Suppressor macrophage (primary cell): ENCODE data around the gene C1orf35.

Experiments
- DNase-seq, 4 experiments: peaks; one replicate each; pipeline ENCODE4 v3.0.0-alpha.2; 2020 to 2022
- total RNA-seq, 17 experiments: gene quantifications; one replicate each; lab custom pipeline; 2026; ENCODE audit warnings: mixed read lengths in 6 of 17, inconsistent platforms in 3 of 17; lab: John Stamatoyannopoulos, UW

C1orf35 gene
- total RNA-seq: 1.3 to 16.4 (median 6.4) reads per million in 17 experiments

DNA sequence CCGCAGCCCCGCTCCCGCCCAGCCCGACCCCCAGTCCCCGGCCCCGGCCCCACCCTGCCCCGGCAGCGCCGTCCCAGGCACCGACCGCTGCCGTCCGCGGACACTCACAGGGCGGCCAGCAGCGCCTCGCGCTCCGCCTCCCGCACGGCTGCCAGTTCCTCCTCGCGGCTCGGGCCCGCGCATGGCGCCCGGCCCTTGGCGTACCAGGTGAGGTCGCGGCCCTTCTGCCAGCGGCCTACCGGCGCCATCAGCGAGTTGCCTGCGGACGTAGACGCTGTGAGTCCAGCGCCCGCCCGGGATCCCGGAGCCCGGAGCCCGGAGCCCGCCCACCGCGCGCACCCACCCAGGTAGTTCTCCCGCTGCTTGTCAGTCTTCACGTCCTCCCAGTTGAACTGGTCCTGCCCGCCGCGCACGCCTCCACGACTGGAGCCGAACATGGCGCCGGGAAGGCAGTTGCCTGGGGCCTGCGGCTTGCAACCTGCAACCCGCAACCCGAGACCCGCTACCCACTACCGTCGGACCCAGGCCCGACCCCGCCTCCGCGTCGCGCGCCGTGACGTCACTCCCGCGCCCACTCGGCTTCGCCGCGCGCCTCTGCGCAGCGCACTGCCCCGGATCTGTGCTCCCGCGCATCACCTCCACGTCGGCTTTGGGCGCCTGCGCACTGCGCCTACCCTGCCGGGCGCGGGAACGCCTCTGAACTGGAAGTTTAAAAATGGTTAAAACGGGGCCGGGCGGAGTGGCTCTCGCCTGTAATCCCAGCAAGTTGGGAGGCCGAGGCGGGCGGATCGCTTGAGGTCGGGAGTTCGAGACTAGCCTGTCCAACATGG is at the start of gene C1orf35:
C1orf35 (minus strand) TSS at position 535 of the 830 bp plus-strand sequence; CDS start at position 437, 98 bp downstream.
- DNase-seq: peak; percentile 96 to 99 (median 98)

DNA sequence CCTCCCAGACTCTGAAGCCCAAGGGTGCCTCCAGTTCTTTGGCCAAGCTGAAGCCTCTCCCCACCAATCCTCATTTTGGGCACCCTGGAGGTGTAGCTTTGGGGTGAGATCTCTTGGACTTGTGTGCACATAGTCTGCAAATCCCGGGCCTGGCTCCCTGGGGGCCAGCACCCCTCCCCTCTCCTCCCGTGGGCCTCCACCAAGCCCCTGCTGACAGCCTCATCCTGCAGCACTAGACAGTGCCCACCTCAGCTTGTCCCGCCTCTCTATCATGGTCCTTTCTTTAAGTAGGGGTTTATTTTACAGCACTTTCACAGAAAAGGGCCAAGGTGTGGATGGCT is 49.8 kb upstream of the C1orf35 start:
- DNase-seq: no peak

- DNase-seq: no peak
Measured at GRCh38 chr1:228152097-228152917, 49.2 kb upstream of the C1orf35 start.

DNA sequence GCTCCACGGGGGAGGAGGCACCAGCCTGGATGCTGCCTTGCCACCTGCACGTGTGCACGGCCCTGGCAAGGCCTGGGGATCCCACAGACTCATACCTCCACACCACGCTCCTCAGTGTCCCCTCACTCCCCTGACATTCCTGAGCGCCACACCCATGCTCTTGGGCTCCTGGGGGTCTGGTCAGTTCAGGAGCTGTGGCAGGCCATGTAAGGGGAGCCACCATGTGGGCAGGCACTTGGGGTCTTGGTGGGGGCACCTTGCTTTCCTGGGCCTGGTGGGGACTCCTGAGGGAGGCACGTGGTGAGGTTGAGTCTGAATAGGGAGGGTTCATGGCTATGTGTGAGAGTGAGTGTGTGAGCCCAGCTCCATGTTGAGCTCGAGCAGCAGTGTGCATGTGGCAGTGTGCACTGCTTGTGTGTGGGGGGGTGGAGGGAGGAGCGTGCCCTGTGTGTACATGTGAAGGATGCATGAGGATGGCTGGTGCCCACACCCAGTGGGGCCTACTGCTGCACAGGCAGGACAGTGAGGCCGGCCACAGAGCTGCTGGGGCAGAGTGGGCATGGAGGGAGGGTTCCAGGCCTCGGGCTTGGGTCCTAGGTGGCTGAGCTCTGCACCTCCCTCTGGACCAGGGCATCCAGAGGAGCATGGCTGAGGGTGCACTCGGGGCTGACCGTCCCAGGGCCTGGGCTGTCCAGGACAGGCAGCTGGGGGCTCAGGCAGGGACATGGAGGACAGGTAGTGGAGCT is 48.2 kb upstream of the C1orf35 start:
- DNase-seq: no peak

GRCh38 chr1:228150461-228151179 is 47.5 kb upstream of the C1orf35 start:
- DNase-seq: no peak

DNA sequence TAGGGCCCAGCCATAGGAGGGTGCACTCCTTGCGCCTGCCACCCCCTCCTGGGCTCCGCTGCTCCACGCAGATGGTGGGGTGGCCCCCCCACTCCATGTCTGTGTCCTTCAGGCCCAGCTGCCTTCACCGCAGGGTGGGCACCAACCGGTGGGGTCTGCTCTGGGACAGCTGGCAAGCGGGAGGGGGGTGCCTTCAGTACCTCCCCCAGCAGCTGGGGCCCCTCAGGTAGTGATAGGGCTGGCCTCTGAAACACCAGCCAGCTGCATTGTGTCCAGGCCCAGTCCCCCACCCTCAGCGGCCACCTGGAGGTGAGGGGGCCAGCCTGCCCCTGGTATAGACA is 47.0 kb upstream of the C1orf35 start:
- DNase-seq: no peak

- no peak for DNase-seq
Measured at GRCh38 chr1:228149406-228150119, 46.4 kb upstream of the C1orf35 start, which contains the start of gene GJC2. GJC2 (plus strand) TSS chr1:228149930; CDS start chr1:228157759, 7,829 bp downstream.

- DNase-seq: no peak
Measured at GRCh38 chr1:228148935-228149405, 45.8 kb upstream of the C1orf35 start.

DNA sequence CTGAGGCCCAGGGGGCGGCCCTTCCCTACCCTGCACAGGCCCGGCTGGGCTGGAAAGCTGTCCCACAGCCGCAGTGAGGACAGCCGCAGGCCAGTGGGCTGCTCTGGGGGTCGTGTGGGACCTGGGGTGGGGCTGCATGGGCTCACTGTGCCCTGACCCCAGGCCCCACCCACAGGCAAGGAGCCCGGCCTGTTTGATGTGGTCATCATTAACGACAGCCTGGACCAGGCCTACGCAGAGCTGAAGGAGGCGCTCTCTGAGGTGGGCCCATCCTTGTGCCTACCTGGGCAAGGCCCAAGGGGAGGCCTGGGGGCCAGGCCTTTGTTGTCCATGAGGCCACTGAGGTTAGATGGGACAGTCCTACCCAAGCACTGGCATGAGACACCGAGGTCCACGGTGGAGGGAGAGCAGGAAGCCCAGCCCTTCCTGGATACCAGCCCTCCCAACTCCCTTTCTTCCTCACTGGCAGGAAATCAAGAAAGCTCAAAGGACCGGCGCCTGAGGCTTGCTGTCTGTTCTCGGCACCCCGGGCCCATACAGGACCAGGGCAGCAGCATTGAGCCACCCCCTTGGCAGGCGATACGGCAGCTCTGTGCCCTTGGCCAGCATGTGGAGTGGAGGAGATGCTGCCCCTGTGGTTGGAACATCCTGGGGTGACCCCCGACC is 45.2 kb upstream of the C1orf35 start:
- DNase-seq: no peak

GRCh38 chr1:228147768-228148167 is 44.6 kb upstream of the C1orf35 start:
- DNase-seq: no peak

DNA sequence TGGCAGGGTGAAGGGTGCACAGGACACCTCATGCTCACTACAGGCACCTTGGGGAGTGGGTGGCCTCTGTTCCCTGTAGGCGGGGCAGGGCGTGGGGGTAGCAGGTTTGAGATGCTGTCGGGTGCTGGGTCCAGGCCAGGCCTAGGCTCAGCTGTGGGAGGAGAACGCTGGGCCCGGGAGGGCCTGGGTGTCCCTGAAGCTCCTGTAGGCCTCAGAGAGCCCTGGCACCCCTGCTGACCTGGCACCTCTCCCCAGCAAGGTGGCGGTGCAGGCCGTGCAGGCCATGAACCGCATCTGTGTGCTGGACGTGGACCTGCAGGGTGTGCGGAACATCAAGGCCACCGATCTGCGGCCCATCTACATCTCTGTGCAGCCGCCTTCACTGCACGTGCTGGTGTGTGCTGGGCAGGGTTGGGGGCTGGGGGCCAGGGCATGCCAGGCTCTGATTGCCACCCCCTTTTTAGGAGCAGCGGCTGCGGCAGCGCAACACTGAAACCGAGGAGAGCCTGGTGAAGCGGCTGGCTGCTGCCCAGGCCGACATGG is 44.1 kb upstream of the C1orf35 start:
- no peak for DNase-seq

GRCh38 chr1:228146417-228147150 is 43.5 kb upstream of the C1orf35 start:
- no peak for DNase-seq

DNA sequence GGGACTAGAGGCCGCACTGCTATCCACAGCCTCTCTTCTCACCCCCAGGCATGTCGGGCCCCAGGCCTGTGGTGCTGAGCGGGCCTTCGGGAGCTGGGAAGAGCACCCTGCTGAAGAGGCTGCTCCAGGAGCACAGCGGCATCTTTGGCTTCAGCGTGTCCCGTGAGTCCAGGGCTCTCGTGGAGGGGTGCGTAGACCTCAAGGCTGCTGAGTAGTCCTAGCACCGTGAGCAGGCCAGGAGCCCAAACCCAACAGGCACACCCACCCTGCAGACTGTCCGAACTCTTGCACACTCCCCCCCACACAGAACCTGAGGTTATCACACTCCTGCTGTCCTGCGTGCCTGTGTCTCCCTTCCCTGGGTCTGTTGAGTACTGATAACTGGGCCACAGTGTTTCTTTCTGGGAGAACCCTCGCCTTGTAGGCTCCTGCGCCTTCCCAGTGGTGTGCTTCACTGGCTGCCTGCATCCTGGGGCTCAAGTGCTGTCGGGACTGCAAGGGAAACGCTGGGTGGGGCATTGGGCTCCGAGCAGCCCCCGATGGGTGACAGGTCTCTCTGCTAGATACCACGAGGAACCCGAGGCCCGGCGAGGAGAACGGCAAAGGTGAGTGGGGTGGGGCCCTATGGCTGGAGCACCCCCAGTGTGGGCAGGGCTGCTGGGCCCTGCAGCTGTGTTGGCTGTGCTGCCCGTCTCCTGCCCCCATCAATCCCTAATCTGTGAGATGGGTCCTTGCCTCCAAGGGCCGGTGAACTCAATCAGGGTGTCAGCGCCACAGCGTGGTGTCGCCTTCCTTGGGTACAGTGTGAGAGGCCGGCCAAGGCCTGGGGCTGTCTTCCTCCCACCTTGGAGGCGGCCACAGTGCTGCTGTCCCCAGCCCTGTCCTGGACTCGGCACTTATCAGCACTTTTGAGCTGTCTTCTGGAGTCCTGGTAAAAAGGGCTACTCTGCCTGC is 42.6 kb upstream of the C1orf35 start:
- no peak for DNase-seq

- DNase-seq: no peak
Measured at GRCh38 chr1:228144993-228145343, 41.8 kb upstream of the C1orf35 start.

DNA sequence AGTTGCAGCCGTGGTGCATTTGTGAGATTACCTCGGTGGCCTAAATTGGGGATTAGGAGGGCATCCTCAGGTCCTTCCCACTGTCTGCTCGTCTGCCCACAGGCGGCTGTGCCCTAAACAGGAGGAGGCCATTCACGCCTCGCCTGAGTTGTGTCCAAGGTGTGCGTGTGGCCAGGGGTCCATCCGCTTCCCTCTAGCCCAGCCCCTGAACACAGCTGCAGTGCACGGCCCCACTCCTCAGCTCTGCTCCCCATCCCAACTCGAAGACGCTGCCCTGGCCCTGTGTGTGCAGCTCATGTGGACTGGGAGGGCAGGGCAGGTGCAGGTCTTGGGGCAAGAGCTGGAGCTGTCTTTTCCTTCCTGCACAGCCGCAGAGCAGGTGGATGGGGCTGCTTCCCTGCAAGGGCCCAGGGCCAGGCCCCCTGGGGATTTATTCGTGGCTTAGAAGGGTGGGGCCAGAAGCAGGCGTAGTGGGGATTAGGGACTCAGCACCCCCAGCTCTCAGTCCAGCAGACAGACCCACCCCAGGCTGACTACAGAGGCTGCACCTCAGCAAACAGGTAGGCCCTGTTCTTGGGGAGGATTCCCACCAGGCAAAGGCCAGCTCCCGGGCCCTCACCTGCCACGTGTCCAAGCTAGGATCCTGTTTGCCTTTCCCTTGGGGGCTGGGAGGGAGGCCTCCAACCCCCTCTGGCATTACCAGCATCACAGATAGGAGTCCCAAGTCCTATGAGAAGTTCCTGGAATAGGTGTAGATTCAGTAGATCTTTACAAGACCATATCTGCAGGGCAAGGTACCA is 41.3 kb upstream of the C1orf35 start:
- DNase-seq: no peak

- DNase-seq: no peak
Measured at GRCh38 chr1:228143480-228144192, 40.5 kb upstream of the C1orf35 start.

DNA sequence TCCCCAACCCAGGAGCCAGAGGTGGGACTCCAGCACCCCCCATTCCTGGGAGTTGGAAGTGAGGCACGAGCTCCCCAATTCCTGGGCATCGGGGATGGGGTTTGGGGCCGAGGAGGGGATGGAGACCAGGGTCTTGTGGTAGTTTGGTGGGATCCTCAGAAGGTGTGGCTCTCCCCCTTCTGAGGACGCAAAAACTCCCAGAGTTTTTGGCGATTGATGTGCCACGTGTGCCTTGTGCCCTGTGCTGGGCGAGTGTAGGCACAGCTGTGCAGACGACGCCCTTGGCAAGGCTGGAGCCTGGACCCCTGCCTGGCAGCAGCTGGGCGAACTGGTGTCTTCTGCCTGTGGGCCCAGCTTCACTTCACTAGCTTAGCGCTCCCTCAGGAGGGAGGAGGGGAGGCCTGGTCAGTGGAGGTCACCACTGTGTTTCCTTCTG is 39.6 kb upstream of the C1orf35 start:
- no peak for DNase-seq
